Activated CD8-positive, alpha-beta T cell treated with anti-CD3 and anti-CD28 coated beads for 36 hours (primary cell): ENCODE measurements around the gene GHRH. TPM values are rescaled to one million over a fixed set of nuclear protein-coding genes. Genes with fewer than 3 reads are reported as not detected.

Source experiments
- ATAC-seq: fragments of 200-7000 bp; cut with Tn5 transposase; one replicate; pipeline ENCODE4 v1.10.0; 2021; ENCODE audit warnings: mild to moderate bottlenecking, moderate library complexity
- CTCF ChIA-PET: fragments of 350-600 bp; sonication (Branson Sonifier 250); formaldehyde crosslinking; loops from one replicate; lab custom pipeline; 2021; ENCODE audit warnings: antibody characterized with exemption; lab: Charles Lee
- POLR2A ChIA-PET: fragments of 350-600 bp; sonication (Branson Sonifier 250); formaldehyde crosslinking; loops from one replicate; lab custom pipeline; 2021; ENCODE audit warnings: antibody characterized with exemption; lab: Charles Lee
- DNase-seq: peaks from one replicate; pipeline ENCODE4 v3.0.0-alpha.2; 2020
- H3K27ac Mint-ChIP-seq: one replicate; pipeline ENCODE4 v1.8.0; 2021; ENCODE audit warnings: mild to moderate bottlenecking, mixed read lengths
- H3K27me3 Mint-ChIP-seq: one replicate; pipeline ENCODE4 v1.8.0; 2021; ENCODE audit warnings: mixed read lengths
- H3K36me3 Mint-ChIP-seq: one replicate; pipeline ENCODE4 v1.8.0; 2021; ENCODE audit warnings: low read depth, mixed read lengths
- H3K4me1 Mint-ChIP-seq: one replicate; pipeline ENCODE4 v1.8.0; 2021; ENCODE audit warnings: low read depth, mixed read lengths
- H3K4me3 Mint-ChIP-seq: one replicate; pipeline ENCODE4 v1.8.0; 2021; ENCODE audit warnings: mild to moderate bottlenecking, moderate library complexity, mixed read lengths
- H3K9me3 Mint-ChIP-seq: one replicate; pipeline ENCODE4 v1.8.0; 2021; ENCODE audit warnings: mixed read lengths
- intact Hi-C: fragments of 100-400 bp; cut with micrococcal nuclease; formaldehyde crosslinking; loops from one replicate; pipeline ENCODE4 v1.10.0; 2022
- total RNA-seq, 2 experiments: library from RNA; stranded (reverse); gene quantifications; one replicate each; pipeline ENCODE4 v1.2.3, GENCODE V29; 2021
- TF ChIP-seq, protein P1 (sequence below): fragments of 200-600 bp; IDR thresholded peaks from one replicate; pipeline ENCODE4 v1.8.0; 2022; ENCODE audit warnings: antibody characterized with exemption, mild to moderate bottlenecking

The GHRH gene, protein sequence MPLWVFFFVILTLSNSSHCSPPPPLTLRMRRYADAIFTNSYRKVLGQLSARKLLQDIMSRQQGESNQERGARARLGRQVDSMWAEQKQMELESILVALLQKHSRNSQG
- not detected for total RNA-seq

DNA sequence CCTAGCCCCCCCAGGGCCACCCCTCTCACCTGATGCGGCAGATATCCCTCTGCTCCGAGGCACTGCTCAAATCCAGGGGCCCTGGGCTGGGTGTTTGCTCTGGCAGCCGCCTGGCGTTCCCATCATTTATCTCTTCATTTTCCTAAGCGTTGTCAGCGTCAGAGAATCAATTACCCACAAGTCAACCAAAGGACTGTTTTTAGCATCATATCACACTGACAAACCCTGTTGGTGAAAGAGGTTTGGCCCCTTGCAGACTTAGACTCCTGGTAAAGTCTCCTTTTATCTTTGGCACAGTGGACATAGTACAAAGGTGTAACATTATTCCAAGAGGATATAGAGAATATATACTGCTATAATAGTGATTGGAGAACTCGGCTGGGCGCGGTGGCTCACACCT lies at the start of gene GHRH:
TSS of gene GHRH (minus strand) at position 101 of the 400 bp plus-strand sequence. CDS start 4,925 bp downstream, outside the sequence.
- Mint-ChIP-seq H3K36me3 (no peaks in the 10 kb centered on the region), H3K4me1 (no peaks in the 10 kb centered on the region), H3K27me3 (peaks cover 7% of the 10 kb centered on the region), H3K9me3 (no peaks in the 10 kb centered on the region), H3K27ac (no peak within 1 kb of the TSS), H3K4me3 (no peak within 1 kb of the TSS)
- CTCF ChIA-PET = interaction anchor here (1.2 kb wide), 1 partner anchor 273 kb away, joined by 4 read pairs; no protein-coding TSS in a partner anchor
- intact Hi-C loops = no loop called here
- POLR2A ChIA-PET = interaction anchor here (1.1 kb wide), 1 partner anchor 83 kb away, joined by 3 read pairs; no protein-coding TSS in a partner anchor
- ATAC-seq (no peak), DNase-seq (no peak)
- TF ChIP-seq, protein P1, sequence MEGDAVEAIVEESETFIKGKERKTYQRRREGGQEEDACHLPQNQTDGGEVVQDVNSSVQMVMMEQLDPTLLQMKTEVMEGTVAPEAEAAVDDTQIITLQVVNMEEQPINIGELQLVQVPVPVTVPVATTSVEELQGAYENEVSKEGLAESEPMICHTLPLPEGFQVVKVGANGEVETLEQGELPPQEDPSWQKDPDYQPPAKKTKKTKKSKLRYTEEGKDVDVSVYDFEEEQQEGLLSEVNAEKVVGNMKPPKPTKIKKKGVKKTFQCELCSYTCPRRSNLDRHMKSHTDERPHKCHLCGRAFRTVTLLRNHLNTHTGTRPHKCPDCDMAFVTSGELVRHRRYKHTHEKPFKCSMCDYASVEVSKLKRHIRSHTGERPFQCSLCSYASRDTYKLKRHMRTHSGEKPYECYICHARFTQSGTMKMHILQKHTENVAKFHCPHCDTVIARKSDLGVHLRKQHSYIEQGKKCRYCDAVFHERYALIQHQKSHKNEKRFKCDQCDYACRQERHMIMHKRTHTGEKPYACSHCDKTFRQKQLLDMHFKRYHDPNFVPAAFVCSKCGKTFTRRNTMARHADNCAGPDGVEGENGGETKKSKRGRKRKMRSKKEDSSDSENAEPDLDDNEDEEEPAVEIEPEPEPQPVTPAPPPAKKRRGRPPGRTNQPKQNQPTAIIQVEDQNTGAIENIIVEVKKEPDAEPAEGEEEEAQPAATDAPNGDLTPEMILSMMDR = no peak

DNA sequence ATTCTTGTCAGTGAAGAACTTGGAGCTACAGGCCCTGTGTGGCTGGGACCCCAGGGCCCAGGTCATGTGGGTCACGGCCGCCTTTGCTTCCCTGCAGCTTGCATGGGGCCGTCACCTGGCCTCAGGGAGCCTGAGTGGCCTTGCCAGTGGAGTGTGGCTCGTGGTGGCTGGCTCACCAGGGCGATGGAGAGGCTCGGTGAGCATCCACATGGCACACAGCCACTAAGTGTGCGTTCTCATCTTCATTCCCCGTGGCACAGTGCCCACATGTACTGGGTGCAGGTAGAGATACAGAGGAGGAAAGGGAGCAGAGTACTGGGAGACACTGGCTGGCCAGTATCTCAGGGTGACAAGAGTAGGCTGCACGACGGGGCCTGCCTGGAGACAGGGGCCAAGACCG lies 49.3 kb upstream of the GHRH start:
- no peaks in the 10 kb centered on the region for H3K9me3 Mint-ChIP-seq
- ChIA-PET CTCF (no interaction called here), POLR2A (no interaction called here)
- peaks cover 13% of the 10 kb centered on the region for H3K36me3 Mint-ChIP-seq
- H3K4me3 Mint-ChIP-seq = no peak overlapping the region
- no peak overlapping the region for H3K27ac Mint-ChIP-seq
- peaks cover 24% of the 10 kb centered on the region for H3K4me1 Mint-ChIP-seq
- intact Hi-C loops = no loop called here
- DNase-seq = no peak
- no peak for ATAC-seq
- TF ChIP-seq, protein P1 = no peak
- H3K27me3 Mint-ChIP-seq = no peaks in the 10 kb centered on the region

DNA sequence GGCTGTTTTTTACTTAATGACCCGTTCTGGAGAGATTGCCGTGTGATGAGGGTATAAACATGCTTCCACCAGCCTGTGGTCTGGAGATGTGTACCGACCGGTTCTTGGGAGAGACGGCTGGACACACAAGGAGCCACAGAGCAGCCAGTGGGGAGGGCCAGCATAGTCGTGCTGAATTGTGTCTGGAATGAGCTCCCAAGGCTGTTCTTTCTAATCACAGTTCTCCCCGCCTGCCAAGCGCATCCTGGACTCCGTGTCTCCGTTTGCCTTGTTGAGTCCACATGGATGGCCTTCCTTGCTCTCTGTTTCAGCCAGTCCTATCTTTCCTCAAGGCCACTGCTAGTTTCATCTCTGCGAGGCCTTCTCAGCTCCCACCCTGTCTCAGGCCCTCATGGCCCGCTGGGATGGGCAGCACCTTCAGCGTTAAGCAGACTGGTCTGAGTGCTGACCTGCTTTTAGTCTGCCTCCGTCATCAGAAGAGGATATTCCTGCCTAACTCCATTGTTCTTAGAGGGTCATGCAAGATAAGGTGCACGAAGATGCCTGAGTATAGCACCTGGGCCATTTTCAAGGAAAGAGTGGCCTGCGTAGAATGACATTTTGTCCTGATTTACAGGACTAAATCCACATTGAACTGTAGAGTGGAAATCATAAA lies 48.4 kb upstream of the GHRH start:
- DNase-seq = no peak
- intact Hi-C loops = no loop called here
- Mint-ChIP-seq H3K27ac (no peak overlapping the region), H3K9me3 (no peaks in the 10 kb centered on the region), H3K4me1 (peaks cover 15% of the 10 kb centered on the region), H3K36me3 (peaks cover 10% of the 10 kb centered on the region), H3K4me3 (no peak overlapping the region), H3K27me3 (no peaks in the 10 kb centered on the region)
- ChIA-PET POLR2A (no interaction called here), CTCF (no interaction called here)
- ATAC-seq = no peak
- TF ChIP-seq, protein P1 = no peak

DNA sequence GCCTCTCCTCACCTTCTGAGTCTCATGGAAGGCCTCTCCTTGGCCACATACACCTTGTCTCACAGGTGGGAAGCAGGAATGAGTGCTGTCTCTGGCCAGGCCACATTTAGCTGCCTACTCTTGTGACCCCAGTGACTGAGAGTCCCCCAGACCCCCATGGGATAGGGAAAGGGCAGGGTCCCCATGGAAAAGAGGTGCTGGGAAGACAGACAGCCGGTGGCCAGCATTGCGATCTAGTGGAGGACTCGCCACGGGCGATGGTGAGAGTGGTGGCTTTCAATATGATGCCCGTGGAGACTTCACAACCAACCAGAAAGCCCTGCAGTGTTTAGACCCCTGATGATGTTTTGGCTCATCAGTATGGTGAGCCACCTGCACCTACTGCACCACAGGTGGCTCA lies 47.7 kb upstream of the GHRH start:
- no peak for DNase-seq
- ChIA-PET POLR2A (no interaction called here), CTCF (interaction anchor here (0.7 kb wide), 1 partner anchor 39 kb away, joined by 3 read pairs; no protein-coding TSS in a partner anchor)
- TF ChIP-seq, protein P1 = no peak
- Mint-ChIP-seq H3K36me3 (peaks cover 10% of the 10 kb centered on the region), H3K4me3 (no peak overlapping the region), H3K27ac (no peak overlapping the region), H3K27me3 (no peaks in the 10 kb centered on the region), H3K4me1 (peaks cover 13% of the 10 kb centered on the region), H3K9me3 (no peaks in the 10 kb centered on the region)
- intact Hi-C loops = no loop called here
- no peak for ATAC-seq
